HK-2 (cell line): ENCODE data around the gene MYH10.

Experiments
- DNase-seq: peaks from one replicate; pipeline ENCODE4 v3.0.0-alpha.2; 2018; ENCODE audit not compliant: unreplicated experiment

MYH10 gene

GRCh38 chr17:8444494-8444893 lies 186.0 kb downstream of the MYH10 start:
- DNase-seq, result no peak

- DNase-seq, result no peak
Observed at GRCh38 chr17:8443756-8444155, 186.8 kb downstream of the MYH10 start.

GRCh38 chr17:8442310-8442709 lies 188.2 kb downstream of the MYH10 start:
- no peak for DNase-seq

GRCh38 chr17:8441690-8442089 lies 188.8 kb downstream of the MYH10 start:
- DNase-seq, result no peak

- no peak for DNase-seq
Observed at GRCh38 chr17:8439681-8440080, 190.8 kb downstream of the MYH10 start.

- no peak for DNase-seq
Observed at GRCh38 chr17:8438441-8438840, 192.1 kb downstream of the MYH10 start.

GRCh38 chr17:8436844-8437171 lies 193.7 kb downstream of the MYH10 start:
- no peak for DNase-seq

GRCh38 chr17:8436169-8436843 lies 194.2 kb downstream of the MYH10 start:
- peak; percentile 56 for DNase-seq

GRCh38 chr17:8435245-8436168 lies 195.0 kb downstream of the MYH10 start, which contains the start of gene NDEL1:
NDEL1 (plus strand) TSS chr17:8435884; CDS start chr17:8444272, 8,388 bp downstream.
- peak; percentile 98 for DNase-seq

GRCh38 chr17:8430966-8431365 lies 199.6 kb downstream of the MYH10 start:
- DNase-seq, result no peak

GRCh38 chr17:8426802-8427201 lies 203.7 kb downstream of the MYH10 start:
- DNase-seq, result no peak

GRCh38 chr17:8426094-8426720 lies 204.3 kb downstream of the MYH10 start:
- DNase-seq, result no peak
